Endothelial cell (in vitro differentiated cells): ENCODE data around the gene IGFBP4. TPM values are rescaled to one million over a fixed set of nuclear protein-coding genes. Genes with fewer than 3 reads are reported as not detected.

Experiments
- DNase-seq: peaks from one replicate; pipeline ENCODE4 v3.0.0; 2021; ENCODE audit warnings: low spot score
- H3K27ac Mint-ChIP-seq: one replicate; pipeline ENCODE4 v1.8.0; 2021; ENCODE audit warnings: mixed read lengths, inconsistent platforms; ENCODE audit not compliant: unreplicated experiment
- H3K27me3 Mint-ChIP-seq: one replicate; pipeline ENCODE4 v1.8.0; 2021; ENCODE audit warnings: mild to moderate bottlenecking, moderate library complexity, mixed read lengths, inconsistent platforms; ENCODE audit not compliant: unreplicated experiment
- H3K36me3 Mint-ChIP-seq: one replicate; pipeline ENCODE4 v1.8.0; 2021; ENCODE audit warnings: mild to moderate bottlenecking, low read depth, mixed read lengths, inconsistent platforms; ENCODE audit not compliant: unreplicated experiment
- H3K4me1 Mint-ChIP-seq: one replicate; pipeline ENCODE4 v1.8.0; 2021; ENCODE audit warnings: mild to moderate bottlenecking, mixed read lengths, inconsistent platforms; ENCODE audit not compliant: unreplicated experiment
- H3K4me3 Mint-ChIP-seq: one replicate; pipeline ENCODE4 v1.8.0; 2021; ENCODE audit warnings: mild to moderate bottlenecking, mixed read lengths, inconsistent platforms; ENCODE audit not compliant: unreplicated experiment
- H3K9me3 Mint-ChIP-seq: one replicate; pipeline ENCODE4 v1.8.0; 2021; ENCODE audit warnings: mixed read lengths, inconsistent platforms; ENCODE audit not compliant: unreplicated experiment
- CTCF ChIP-seq: fragments of 200-600 bp; sonication (generic); IDR thresholded peaks from one replicate; pipeline ENCODE4 v1.5.0; 2021; ENCODE audit warnings: antibody characterized with exemption; ENCODE audit not compliant: unreplicated experiment
- total RNA-seq: library from RNA; stranded (reverse); fragmentation: NEBNext Ultra II Directional; extraction: Animal tissue kit (Norgen Biotek cat#: 25700); gene quantifications from one replicate; pipeline ENCODE4 v1.2.1, GENCODE V29; 2021; ENCODE audit not compliant: unreplicated experiment

IGFBP4 gene
- total RNA-seq, 1 donor from 2014 or later = 1,531 TPM

GRCh38 chr17:40490982-40491381 lies 47.7 kb downstream of the IGFBP4 start:
- H3K9me3 Mint-ChIP-seq = no peaks in the 10 kb centered on the region
- H3K36me3 Mint-ChIP-seq = no peaks in the 10 kb centered on the region
- H3K4me3 Mint-ChIP-seq = no peak overlapping the region
- no peak for DNase-seq
- no peak overlapping the region for H3K27ac Mint-ChIP-seq
- peaks cover 12% of the 10 kb centered on the region for H3K4me1 Mint-ChIP-seq
- H3K27me3 Mint-ChIP-seq = peaks cover 10% of the 10 kb centered on the region
- TF ChIP-seq CTCF = no peak

GRCh38 chr17:40491486-40491885 lies 48.2 kb downstream of the IGFBP4 start:
- H3K4me1 Mint-ChIP-seq = peaks cover 6% of the 10 kb centered on the region
- peaks cover 9% of the 10 kb centered on the region for H3K27me3 Mint-ChIP-seq
- DNase-seq = no peak
- no peaks in the 10 kb centered on the region for H3K9me3 Mint-ChIP-seq
- no peaks in the 10 kb centered on the region for H3K36me3 Mint-ChIP-seq
- TF ChIP-seq CTCF = no peak
- no peak overlapping the region for H3K27ac Mint-ChIP-seq
- H3K4me3 Mint-ChIP-seq = no peak overlapping the region

GRCh38 chr17:40493697-40494096 lies 50.4 kb downstream of the IGFBP4 start:
- no peak overlapping the region for H3K4me3 Mint-ChIP-seq
- H3K9me3 Mint-ChIP-seq = no peaks in the 10 kb centered on the region
- no peak for TF ChIP-seq CTCF
- peaks cover 4% of the 10 kb centered on the region for H3K27me3 Mint-ChIP-seq
- no peaks in the 10 kb centered on the region for H3K36me3 Mint-ChIP-seq
- H3K27ac Mint-ChIP-seq = no peak overlapping the region
- DNase-seq = no peak
- H3K4me1 Mint-ChIP-seq = peaks cover 6% of the 10 kb centered on the region

GRCh38 chr17:40495140-40495539 lies 51.9 kb downstream of the IGFBP4 start:
- no peak for TF ChIP-seq CTCF
- DNase-seq = no peak
- H3K36me3 Mint-ChIP-seq = no peaks in the 10 kb centered on the region
- peaks cover 6% of the 10 kb centered on the region for H3K27me3 Mint-ChIP-seq
- no peak overlapping the region for H3K27ac Mint-ChIP-seq
- no peaks in the 10 kb centered on the region for H3K9me3 Mint-ChIP-seq
- H3K4me3 Mint-ChIP-seq = no peak overlapping the region
- peaks cover 11% of the 10 kb centered on the region for H3K4me1 Mint-ChIP-seq

GRCh38 chr17:40496170-40496569 lies 52.9 kb downstream of the IGFBP4 start:
- no peaks in the 10 kb centered on the region for H3K9me3 Mint-ChIP-seq
- H3K27me3 Mint-ChIP-seq = peaks cover 6% of the 10 kb centered on the region
- H3K27ac Mint-ChIP-seq = no peak overlapping the region
- peaks cover 9% of the 10 kb centered on the region for H3K4me1 Mint-ChIP-seq
- DNase-seq = no peak
- H3K4me3 Mint-ChIP-seq = no peak overlapping the region
- no peaks in the 10 kb centered on the region for H3K36me3 Mint-ChIP-seq
- TF ChIP-seq CTCF = no peak
